Astrocyte of the cerebellum (primary cell): ENCODE data around the gene SLCO4A1.

Source experiments
- DNase-seq: peaks from one replicate; pipeline ENCODE4 v3.0.0-alpha.2; 2011; ENCODE audit warnings: low read depth
- H3K4me3 ChIP-seq: 2 replicates; pipeline ENCODE4 v1.5.1; 2011; ENCODE audit warnings: mild to moderate bottlenecking, low read depth, low read length, moderate library complexity
- CTCF ChIP-seq: IDR thresholded peaks from 2 replicates; pipeline ENCODE4 v1.5.1; 2012; ENCODE audit warnings: low read length, low read depth, moderate library complexity, mild to moderate bottlenecking; ENCODE audit errors: missing control alignments
- in situ Hi-C: cut with HindIII; loops from 2 replicates; pipeline ENCODE4 v1.10.0; 2017; ENCODE audit warnings: low sequenced_read_pairs

SLCO4A1 gene

GRCh38 chr20:62642051-62642665 lies at the start of gene SLCO4A1:
SLCO4A1 (plus strand) TSS chr20:62642503; CDS start chr20:62656455, 13,952 bp downstream.
- in situ Hi-C loops: no loop called here
- H3K4me3 ChIP-seq: peak within 1 kb of the TSS; percentile 36
- no peak for DNase-seq
- no peak for TF ChIP-seq CTCF

- TF ChIP-seq CTCF: no peak
- in situ Hi-C loops: no loop called here
- no peak for DNase-seq
- no peak overlapping the region for H3K4me3 ChIP-seq
These were observed 49.7 kb upstream of the SLCO4A1 start for GRCh38 chr20:62592506-62593177.

GRCh38 chr20:62593616-62594015 lies 48.7 kb upstream of the SLCO4A1 start:
- DNase-seq: no peak
- in situ Hi-C loops: no loop called here
- no peak for TF ChIP-seq CTCF
- no peak overlapping the region for H3K4me3 ChIP-seq

GRCh38 chr20:62595069-62595468 lies 47.2 kb upstream of the SLCO4A1 start:
- no peak for DNase-seq
- no peak for TF ChIP-seq CTCF
- no peak overlapping the region for H3K4me3 ChIP-seq
- in situ Hi-C loops: no loop called here

- no peak for TF ChIP-seq CTCF
- no peak overlapping the region for H3K4me3 ChIP-seq
- no peak for DNase-seq
- in situ Hi-C loops: no loop called here
These were observed 46.8 kb upstream of the SLCO4A1 start for GRCh38 chr20:62595491-62595890.

GRCh38 chr20:62596486-62596885 lies 45.8 kb upstream of the SLCO4A1 start:
- TF ChIP-seq CTCF: no peak
- in situ Hi-C loops: no loop called here
- H3K4me3 ChIP-seq: no peak overlapping the region
- DNase-seq: no peak
